ENCODE measurements around the gene COMMD7. TPM values are rescaled to one million over a fixed set of nuclear protein-coding genes. Genes with fewer than 3 reads are reported as not detected.

COMMD7 gene
- total RNA-seq, 1 experiment from 2014 or later: 13.2 TPM

DNA sequence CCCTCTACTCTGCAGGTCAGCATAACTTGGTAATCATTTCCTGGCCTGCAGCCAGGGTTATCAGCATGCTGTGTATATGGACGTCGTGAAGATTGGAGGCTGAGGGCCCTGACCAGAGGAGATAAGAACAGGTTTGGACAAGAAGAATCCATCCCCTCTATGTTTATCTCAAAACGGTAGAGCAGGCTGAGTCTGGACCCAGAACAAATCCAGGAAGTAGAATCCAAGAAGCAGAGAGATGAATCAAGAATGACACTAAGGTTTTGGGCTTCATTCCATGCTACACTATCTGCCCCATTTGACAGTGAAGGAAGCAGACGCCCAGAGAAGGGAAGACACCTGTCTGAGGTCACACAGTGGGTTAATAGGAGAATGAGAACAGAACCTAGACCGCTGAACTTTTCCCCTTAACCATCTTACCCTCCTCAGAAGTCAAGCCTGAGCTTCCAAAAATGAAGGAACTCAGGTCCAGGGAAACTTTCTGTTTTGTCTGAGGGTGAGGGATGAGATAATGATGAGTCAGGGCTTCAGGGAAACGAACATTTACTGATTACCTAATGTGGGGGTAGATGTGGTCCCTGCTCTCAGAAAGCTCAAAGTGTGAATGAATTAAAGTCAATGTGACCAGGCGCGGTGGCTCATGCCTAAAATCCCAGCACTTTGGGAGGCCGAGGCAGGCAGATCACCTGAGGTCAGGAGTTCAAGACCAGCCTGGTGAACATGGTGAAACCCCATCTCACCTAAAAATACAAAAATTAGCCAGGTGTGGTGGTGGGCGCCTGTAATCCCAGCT is 9.4 kb upstream of the COMMD7 start (continued):
- TF ChIP-seq REST (IDR thresholded peaks at IDR 0.05; ENCODE audit: low read depth): no peak
- TF ChIP-seq ZFX (IDR thresholded peaks at IDR 0.05): no peak
- no peak for TF ChIP-seq SRF (IDR thresholded peaks at IDR 0.05; ENCODE audit: low read depth)
- TF ChIP-seq POLR2A (IDR thresholded peaks at IDR 0.05; ENCODE audit: borderline replicate concordance, extremely low read depth, insufficient read depth, insufficient read length): no peak
- no peak for TF ChIP-seq EZH2phosphoT487 (IDR thresholded peaks at IDR 0.05; ENCODE audit: borderline replicate concordance)
- no peak for TF ChIP-seq FOSL1 (IDR thresholded peaks at IDR 0.05; ENCODE audit: low read depth)
- no peak for TF ChIP-seq SIN3A (IDR thresholded peaks at IDR 0.05; ENCODE audit: low read depth)
- TF ChIP-seq, protein P1, sequence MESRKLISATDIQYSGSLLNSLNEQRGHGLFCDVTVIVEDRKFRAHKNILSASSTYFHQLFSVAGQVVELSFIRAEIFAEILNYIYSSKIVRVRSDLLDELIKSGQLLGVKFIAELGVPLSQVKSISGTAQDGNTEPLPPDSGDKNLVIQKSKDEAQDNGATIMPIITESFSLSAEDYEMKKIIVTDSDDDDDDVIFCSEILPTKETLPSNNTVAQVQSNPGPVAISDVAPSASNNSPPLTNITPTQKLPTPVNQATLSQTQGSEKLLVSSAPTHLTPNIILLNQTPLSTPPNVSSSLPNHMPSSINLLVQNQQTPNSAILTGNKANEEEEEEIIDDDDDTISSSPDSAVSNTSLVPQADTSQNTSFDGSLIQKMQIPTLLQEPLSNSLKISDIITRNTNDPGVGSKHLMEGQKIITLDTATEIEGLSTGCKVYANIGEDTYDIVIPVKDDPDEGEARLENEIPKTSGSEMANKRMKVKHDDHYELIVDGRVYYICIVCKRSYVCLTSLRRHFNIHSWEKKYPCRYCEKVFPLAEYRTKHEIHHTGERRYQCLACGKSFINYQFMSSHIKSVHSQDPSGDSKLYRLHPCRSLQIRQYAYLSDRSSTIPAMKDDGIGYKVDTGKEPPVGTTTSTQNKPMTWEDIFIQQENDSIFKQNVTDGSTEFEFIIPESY (IDR thresholded peaks at IDR 0.05; ENCODE audit: extremely low read depth, insufficient replicate concordance, low read length): no peak
- TF ChIP-seq TCF7L2 (IDR thresholded peaks at IDR 0.05; ENCODE audit: borderline replicate concordance, extremely low read depth, insufficient read depth, insufficient read length): no peak
- TF ChIP-seq EGR1 (IDR thresholded peaks at IDR 0.05; ENCODE audit: low read depth): no peak

Measured in HCT116 (cell line).